K562 (cell line): ENCODE data around the gene SOX11.

ENCODE experiments used
- CREM ChIP-seq: IDR thresholded peaks from 2 replicates; pipeline ENCODE4 v1.6.1; 2014; ENCODE audit warnings: antibody characterized with exemption, low read depth
- CTCF ChIP-seq, 3 experiments: IDR thresholded peaks in 2 of 3; conservative IDR thresholded peaks in 1 of 3; 2 replicates each; pipeline ENCODE4 v1.5.1; 2011 to 2012; ENCODE audit warnings: low read length in 3 of 3, mild to moderate bottlenecking in 3 of 3, control low read depth in 2 of 3, improper control_type of control experiment in 1 of 3, inconsistent platforms in 1 of 3, low read depth in 1 of 3, mixed read lengths in 1 of 3, moderate library complexity in 1 of 3; ENCODE audit not compliant: insufficient read depth in 2 of 3
- IFI16 ChIP-seq: fragments of 250-450 bp; sonication (Bioruptor Pico); IDR thresholded peaks from 2 replicates; pipeline ENCODE4 v2.1.2; 2022; ENCODE audit warnings: mild to moderate bottlenecking, inconsistent platforms
- JUN ChIP-seq, 2 experiments: sonication (generic) in 1 of 2; formaldehyde crosslinking in 1 of 2; IDR thresholded peaks; 2 replicates each; pipeline versions ENCODE4 v1.6.1 to v1.8.0; 2012 to 2022; ENCODE audit warnings: borderline replicate concordance in 2 of 2, mild to moderate bottlenecking in 2 of 2, improper control_type of control experiment in 1 of 2, low read depth in 1 of 2, low read length in 1 of 2, missing genetic modification reagents in 1 of 2
- JUND ChIP-seq, 2 experiments: IDR thresholded peaks; 2 replicates in 1 of 2; 3 replicates in 1 of 2; pipeline ENCODE4 v1.6.1; 2011; ENCODE audit warnings: borderline replicate concordance in 2 of 2, low read depth in 2 of 2, low read length in 2 of 2, improper control_type of control experiment in 1 of 2, missing biosample characterization in 1 of 2, missing genetic modification characterization in 1 of 2, missing genetic modification reagents in 1 of 2
- RBM15 ChIP-seq: fragments of 200-400 bp; formaldehyde crosslinking; IDR thresholded peaks from 2 replicates; pipeline ENCODE4 v1.6.1; 2018; ENCODE audit warnings: mild to moderate bottlenecking, low read length, moderate library complexity; ENCODE audit not compliant: insufficient read depth
- RBM39 ChIP-seq: fragments of 200-400 bp; formaldehyde crosslinking; optimal IDR thresholded peaks from 2 replicates; pipeline ENCODE3; 2018; ENCODE audit warnings: low read depth, low read length
- RFX1 ChIP-seq: fragments of 450-650 bp; IDR thresholded peaks from 2 replicates; pipeline ENCODE4 v1.6.1; 2016; ENCODE audit warnings: mild to moderate bottlenecking, moderate library complexity
- SMARCA5 ChIP-seq: fragments of 450-650 bp; IDR thresholded peaks from 2 replicates; pipeline ENCODE4 v1.6.1; 2016
- STAT6 ChIP-seq: sonication (generic); formaldehyde crosslinking; IDR thresholded peaks from 2 replicates; pipeline ENCODE4 v1.8.1; 2023; ENCODE audit warnings: mild to moderate bottlenecking, missing genetic modification reagents
- ZNF232 ChIP-seq: sonication (generic); formaldehyde crosslinking; IDR thresholded peaks from 2 replicates; pipeline ENCODE4 v1.8.0; 2022; ENCODE audit warnings: mild to moderate bottlenecking, missing genetic modification reagents
- ZNF280B ChIP-seq: fragments of 250-450 bp; sonication (Bioruptor Pico); IDR thresholded peaks from 2 replicates; pipeline ENCODE4 v1.5.1; 2021; ENCODE audit warnings: mild to moderate bottlenecking

GRCh38 chr2:5740817-5741216 is 48.6 kb downstream of the SOX11 start:
- TF ChIP-seq JUND (IDR thresholded peaks at IDR 0.05; ENCODE audit: borderline replicate concordance, low read depth, low read length) (no peak), JUND (tag; IDR thresholded peaks at IDR 0.05; ENCODE audit: borderline replicate concordance, low read depth, low read length) (no peak), CREM (no peak), IFI16 (CRISPR knock-in tag) (no peak), ZNF232 (no peak), STAT6 (no peak), JUN (IDR thresholded peaks at IDR 0.05; ENCODE audit: borderline replicate concordance, low read depth, low read length) (no peak), JUN (CRISPR knock-in tag; IDR thresholded peaks at IDR 0.05; ENCODE audit: borderline replicate concordance) (no peak), CTCF (IDR thresholded peaks at IDR 0.05 in 2 of 3, conservative IDR thresholded peaks at IDR 0.05 in 1 of 3; ENCODE audit: insufficient read depth in 2 of 3, low read depth in 1 of 3, low read length in 3 of 3) (no peak), ZNF280B (CRISPR knock-in tag) (no peak), RBM15 (no peak), RFX1 (no peak), SMARCA5 (no peak), RBM39 (no peak)
